SK-N-SH (cell line): Measurements from ENCODE around the gene CIDEB.

Source experiments
- GABPA ChIP-seq: IDR thresholded peaks from 2 replicates; pipeline ENCODE4 v1.4.0; 2012; ENCODE audit warnings: low read depth, mild to moderate bottlenecking
- TAF1 ChIP-seq: IDR thresholded peaks from 2 replicates; pipeline ENCODE4 v1.6.1; 2012; ENCODE audit warnings: low read depth, mild to moderate bottlenecking, low read length, moderate library complexity, borderline replicate concordance

DNA sequence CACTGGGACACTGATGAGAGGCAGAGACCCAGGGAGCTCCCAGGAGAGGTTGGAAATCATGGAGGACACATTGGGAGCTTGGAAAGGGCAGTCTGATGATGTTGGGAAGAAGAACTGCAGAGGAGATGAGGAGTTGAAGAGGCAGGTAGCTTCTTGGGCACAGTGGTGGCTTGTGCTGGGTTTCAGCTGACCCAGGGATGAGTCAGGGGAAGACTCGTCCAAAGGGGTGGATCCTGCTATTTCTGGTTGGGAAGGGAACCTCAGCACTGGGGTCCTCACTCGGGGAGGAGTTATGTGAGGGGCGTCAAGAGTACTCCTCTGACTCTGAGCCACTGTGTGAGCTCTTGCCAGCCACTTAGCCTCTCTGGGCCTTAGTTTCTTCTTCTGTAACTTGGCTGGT lies 15.6 kb upstream of the CIDEB start:
- no peak for TF ChIP-seq GABPA
- TF ChIP-seq TAF1, result no peak
